K562 (cell line): ENCODE measurements around the gene CHD6. TPM values are rescaled to one million over a fixed set of nuclear protein-coding genes. Genes with fewer than 3 reads are reported as not detected.

Experiments used
- ATAC-seq: fragments of 200-7000 bp; cut with Tn5 transposase; 3 replicates; pipeline ENCODE4 v1.9.1; 2020; ENCODE audit warnings: moderate library complexity
- BruUV-seq: library from RNA; stranded (reverse); fragments of 400-500 nt; replicated peaks from 2 replicates; lab custom pipeline; 2021; lab: Mats Ljungman, UMichigan
- CTCF ChIA-PET: fragments of 300-600 bp; formaldehyde crosslinking; extraction: SDS; loops from one replicate; lab custom pipeline; 2021; ENCODE audit warnings: low intra/inter-chr PET ratio; lab: Yijun Ruan, JAX
- POLR2A ChIA-PET: fragments of 300-600, 350-650 bp; sonication (Branson Sonifier 250); formaldehyde crosslinking; extraction: SDS; loops from one replicate; lab custom pipeline; 2021; ENCODE audit warnings: antibody characterized with exemption, inconsistent platforms; lab: Yijun Ruan, JAX
- DNase-seq, 4 experiments: peaks; one replicate each; pipeline versions ENCODE4 v3.0.0 to v3.0.0-alpha.2; 2011 to 2018; ENCODE audit warnings: low spot score in 3 of 4, mixed read lengths in 3 of 4; ENCODE audit errors: extremely low read depth in 1 of 4
- FAIRE-seq: peaks from 2 replicates; lab custom pipeline; 2011; peaks lifted over from hg19 to GRCh38; lab: Jason Lieb, UNC
- H2AFZ ChIP-seq: 2 replicates; pipeline ENCODE4 v1.6.0; 2011; ENCODE audit warnings: low read depth, low read length, control low read depth, inconsistent platforms
- H3K27ac ChIP-seq: fragments of 200-600 bp; 3 replicates; pipeline ENCODE4 v1.8.0; 2011; ENCODE audit warnings: low read depth, mild to moderate bottlenecking, control low read depth, inconsistent platforms, low read length, moderate library complexity, mixed read lengths; ENCODE audit errors: extremely low read depth
- H3K27me3 ChIP-seq, 2 experiments: fragments of 300-600 bp in 1 of 2; 2 replicates in 1 of 2; 3 replicates in 1 of 2; pipeline versions ENCODE4 v1.6.0 to v1.8.0; 2011; ENCODE audit warnings: inconsistent platforms in 2 of 2, low read length in 2 of 2, mild to moderate bottlenecking in 1 of 2, mixed read lengths in 1 of 2, moderate library complexity in 1 of 2; ENCODE audit not compliant: control insufficient read depth in 2 of 2, insufficient read depth in 2 of 2
- H3K36me3 ChIP-seq: fragments of 300-600 bp; 3 replicates; pipeline ENCODE4 v1.8.0; 2011; ENCODE audit warnings: mild to moderate bottlenecking, low read length, inconsistent platforms; ENCODE audit not compliant: control insufficient read depth, insufficient read depth
- H3K4me1 ChIP-seq, 2 experiments: fragments of 200-600 bp in 1 of 2; replicated peaks in 1 of 2; 2 replicates in 1 of 2; 3 replicates in 1 of 2; pipeline versions ENCODE4 v1.5.1 to v1.8.0; 2011; ENCODE audit warnings: inconsistent platforms in 2 of 2, low read length in 2 of 2, mild to moderate bottlenecking in 1 of 2, mixed read lengths in 1 of 2, moderate library complexity in 1 of 2; ENCODE audit not compliant: control insufficient read depth in 2 of 2, insufficient read depth in 2 of 2
- H3K4me2 ChIP-seq: 2 replicates; pipeline ENCODE4 v1.6.1; 2011; ENCODE audit warnings: low read length, control low read depth, inconsistent platforms, mixed read lengths; ENCODE audit not compliant: insufficient read depth
- H3K4me3 ChIP-seq: fragments of 200-600 bp; sonication (generic), shearing (Covaris generic); 2 replicates; pipeline ENCODE4 v1.5.1; 2016; ENCODE audit warnings: control low read depth, inconsistent platforms
- H3K79me2 ChIP-seq: fragments of 200-600 bp; 3 replicates; pipeline ENCODE4 v1.8.0; 2011; ENCODE audit warnings: low read length, inconsistent platforms; ENCODE audit not compliant: control insufficient read depth, insufficient read depth
- H3K9ac ChIP-seq, 2 experiments: 2 replicates each; pipeline versions ENCODE4 v1.6.0 to v1.6.1; 2011; ENCODE audit warnings: low read depth in 2 of 2, low read length in 2 of 2, control low read depth in 1 of 2, inconsistent platforms in 1 of 2, mild to moderate bottlenecking in 1 of 2, mixed read lengths in 1 of 2; ENCODE audit not compliant: insufficient read depth in 1 of 2
- H3K9me1 ChIP-seq: one replicate; pipeline ENCODE4 v1.6.0; 2011; ENCODE audit warnings: inconsistent platforms, mild to moderate bottlenecking, low read length, moderate library complexity; ENCODE audit not compliant: control insufficient read depth, insufficient read depth
- H3K9me3 ChIP-seq: replicated peaks from 2 replicates; pipeline ENCODE4 v1.5.1; 2011; ENCODE audit warnings: low read depth, low read length, inconsistent platforms; ENCODE audit not compliant: control insufficient read depth, insufficient read depth
- H4K20me1 ChIP-seq: replicated peaks from 2 replicates; pipeline ENCODE4 v1.6.1; 2011; ENCODE audit warnings: low read length, inconsistent platforms, mixed read lengths; ENCODE audit not compliant: control insufficient read depth, insufficient read depth
- ESRRA ChIP-seq: fragments of 450-650 bp; IDR thresholded peaks from 2 replicates; pipeline ENCODE4 v1.6.1; 2014; ENCODE audit warnings: low read depth, mild to moderate bottlenecking, moderate library complexity, borderline replicate concordance
- ESRRB ChIP-seq: fragments of 250-450 bp; sonication (Bioruptor Pico); IDR thresholded peaks from 2 replicates; pipeline ENCODE4 v1.5.0; 2020; ENCODE audit warnings: mild to moderate bottlenecking, moderate library complexity, borderline replicate concordance
- FOXA3 ChIP-seq, 2 experiments: fragments of 450-650 bp in 1 of 2; sonication (generic) in 1 of 2; formaldehyde crosslinking; IDR thresholded peaks in 1 of 2; conservative IDR thresholded peaks in 1 of 2; 2 replicates each; pipeline versions ENCODE4 v1.4.0 to v1.8.0; 2020 to 2022; ENCODE audit warnings: mild to moderate bottlenecking in 2 of 2, missing genetic modification reagents in 1 of 2
- HNRNPUL1 ChIP-seq: fragments of 200-400 bp; formaldehyde crosslinking; IDR thresholded peaks from 2 replicates; pipeline ENCODE4 v1.6.1; 2017; ENCODE audit warnings: low read length
- NCOA6 ChIP-seq: fragments of 450-650 bp; IDR thresholded peaks from 2 replicates; pipeline ENCODE4 v1.6.1; 2017; ENCODE audit warnings: mild to moderate bottlenecking
- NRF1 ChIP-seq, 2 experiments: fragments of 450-650 bp; IDR thresholded peaks in 1 of 2; conservative IDR thresholded peaks in 1 of 2; 2 replicates each; pipeline ENCODE4 v1.6.1; 2014; ENCODE audit warnings: mild to moderate bottlenecking in 2 of 2
- PTTG1 ChIP-seq: fragments of 450-650 bp; IDR thresholded peaks from 2 replicates; pipeline ENCODE4 v1.6.1; 2016; ENCODE audit warnings: low read depth, mild to moderate bottlenecking, missing genetic modification characterization, missing compliant biosample characterization
- RBFOX2 ChIP-seq: fragments of 200-400 bp; formaldehyde crosslinking; IDR thresholded peaks from 2 replicates; pipeline ENCODE4 v1.6.1; 2017; ENCODE audit warnings: low read depth, mild to moderate bottlenecking, low read length, moderate library complexity
- RBM14 ChIP-seq: fragments of 200-400 bp; formaldehyde crosslinking; IDR thresholded peaks from 2 replicates; pipeline ENCODE4 v1.6.1; 2018; ENCODE audit warnings: low read depth, mild to moderate bottlenecking, low read length, moderate library complexity, borderline replicate concordance; ENCODE audit not compliant: insufficient read depth
- SOX6 ChIP-seq: fragments of 450-650 bp; IDR thresholded peaks from 2 replicates; pipeline ENCODE4 v1.6.1; 2014; ENCODE audit warnings: mild to moderate bottlenecking
- TCF15 ChIP-seq: fragments of 250-450 bp; sonication (Bioruptor Pico); IDR thresholded peaks from 2 replicates; pipeline ENCODE4 v1.8.0; 2022; ENCODE audit warnings: moderate library complexity, mild to moderate bottlenecking, inconsistent platforms
- THAP7 ChIP-seq: fragments of 250-450 bp; sonication (Bioruptor Pico); IDR thresholded peaks from 2 replicates; pipeline ENCODE4 v1.5.0; 2021
- ZNF140 ChIP-seq: fragments of 250-450 bp; sonication (Bioruptor Pico); IDR thresholded peaks from 2 replicates; pipeline ENCODE4 v1.8.0; 2021; ENCODE audit warnings: moderate library complexity, mild to moderate bottlenecking, inconsistent platforms
- ZNF23 ChIP-seq: fragments of 250-450 bp; sonication (Bioruptor Pico); IDR thresholded peaks from 2 replicates; pipeline ENCODE4 v1.4.0; 2020; ENCODE audit warnings: mild to moderate bottlenecking
- ZNF274 ChIP-seq: IDR thresholded peaks from 2 replicates; pipeline ENCODE4 v1.6.1; 2011; ENCODE audit warnings: low read depth, mild to moderate bottlenecking, low read length, moderate library complexity, borderline replicate concordance
- ZNF695 ChIP-seq: fragments of 450-650 bp; formaldehyde crosslinking; IDR thresholded peaks from 2 replicates; pipeline ENCODE4 v1.4.0; 2020; ENCODE audit warnings: mild to moderate bottlenecking, moderate library complexity
- ZNF75A ChIP-seq: fragments of 450-650 bp; formaldehyde crosslinking; IDR thresholded peaks from 2 replicates; pipeline ENCODE4 v1.4.0; 2020; ENCODE audit warnings: mild to moderate bottlenecking
- WGBS: fragments of 100-300 bp; shearing (Covaris generic); methylation state at CpG from one replicate; pipeline ENCODE4 v1.1.6; 2016; ENCODE audit warnings: low coverage, mixed read lengths; ENCODE audit not compliant: insufficient coverage; ENCODE audit errors: missing lambda C conversion rate; 5-methylcytosine and 5-hydroxymethylcytosine counted together
- in situ Hi-C: fragments of 300-500 bp; cut with MboI; formaldehyde crosslinking; loops from 4 replicates; pipeline ENCODE4 v1.15.0; 2018; ENCODE audit warnings: inconsistent platforms, mixed read lengths
- intact Hi-C: fragments of 100-400 bp; cut with micrococcal nuclease; formaldehyde crosslinking; loops from 2 replicates; pipeline ENCODE4 v1.14.2; 2022
- polyA plus RNA-seq, 8 experiments: library from polyadenylated mRNA; depleted of rRNA in 4 of 8; stranded (reverse) in 5 of 8; unstranded in 3 of 8; fragments of >200 nt; fragmentation: Nextera tagmentation in 2 of 8; fragmentation: Illumina TruSeq in 1 of 8; extraction: Ambion mirVana in 2 of 8; extraction: Trizol in 1 of 8; gene quantifications; 2 replicates each; pipeline versions ENCODE4 v1.2.1 to v1.2.3, GENCODE V29; 2011 to 2014; ENCODE audit warnings: inconsistent platforms in 1 of 8, missing spikeins in 1 of 8
- total RNA-seq, 7 experiments: library from RNA; depleted of rRNA in 6 of 7; stranded (reverse); fragments of >200 nt in 6 of 7; fragmentation: Illumina TruSeq in 2 of 7; extraction: Trizol in 2 of 7; gene quantifications; 2 replicates each; pipeline versions ENCODE4 v1.2.1 to v1.2.3, GENCODE V29; 2011 to 2021; ENCODE audit warnings: low replicate concordance in 1 of 7

Gene CHD6
- total and polyA plus RNA-seq, 9 of the 15 experiments (the other 6 are each of a cell fraction or from before 2014, with no cell fraction given): 3.9 to 24.2 (median 12.8) TPM

GRCh38 chr20:41501376-41501775 is 116.8 kb downstream of the CHD6 start (continued):
- TF ChIP-seq TCF15 (CRISPR knock-in tag) (no peak), THAP7 (CRISPR knock-in tag) (no peak), ESRRA (no peak), ZNF695 (no peak), NRF1 (conservative IDR thresholded peaks at IDR 0.05 in 1 of 2, IDR thresholded peaks at IDR 0.05 in 1 of 2) (no peak)

GRCh38 chr20:41499961-41500725 is 118.0 kb downstream of the CHD6 start:
- 70% methylated on average over 4 of the region's 4 CpGs for WGBS
- H3K36me3 ChIP-seq: peaks cover 11% of the 10 kb centered on the region; the same call in 2 of the 3 replicates
- no TSS peak for BruUV-seq
- H3K27me3 ChIP-seq: no peaks in the 10 kb centered on the region
- H3K79me2 ChIP-seq: no peaks in the 10 kb centered on the region
- no peaks in the 10 kb centered on the region for H3K9me3 ChIP-seq
- H3K9ac ChIP-seq: no peak overlapping the region
- in situ Hi-C loops: no loop called here
- DNase-seq (no peak), ATAC-seq (no peak), FAIRE-seq (no peak)
- H2AFZ ChIP-seq: no peak overlapping the region
- H3K4me3 ChIP-seq: no peak overlapping the region
- ChIA-PET CTCF (no interaction called here), POLR2A (interaction anchor here (0.6 to 1.1 kb wide), 2 partner anchors 14 to 334 kb away, joined by 3 to 5 read pairs; no protein-coding TSS in a partner anchor)
- intact Hi-C loops: no loop called here
- H3K4me1 ChIP-seq: no peaks in the 10 kb centered on the region
- no peak overlapping the region for H3K4me2 ChIP-seq
- no peaks in the 10 kb centered on the region for H4K20me1 ChIP-seq
- no peaks in the 10 kb centered on the region for H3K9me1 ChIP-seq
- no peak overlapping the region for H3K27ac ChIP-seq
- no peak for TF ChIP-seq PTTG1
- TF ChIP-seq RBM14: no peak
- no peak for TF ChIP-seq ZNF274
- no peak for TF ChIP-seq NCOA6
- TF ChIP-seq FOXA3 (CRISPR knock-in tag; conservative IDR thresholded peaks at IDR 0.05 in 1 of 2, IDR thresholded peaks at IDR 0.05 in 1 of 2): no peak
- TF ChIP-seq ZNF23: no peak
- no peak for TF ChIP-seq SOX6
- no peak for TF ChIP-seq ESRRB (CRISPR knock-in tag)
- no peak for TF ChIP-seq HNRNPUL1
- no peak for TF ChIP-seq ZNF75A (CRISPR knock-in tag)
- no peak for TF ChIP-seq ZNF140 (CRISPR knock-in tag)
- no peak for TF ChIP-seq RBFOX2
